ENCODE results near the gene POU2F1. TPM values are rescaled to one million over a fixed set of nuclear protein-coding genes. Genes with fewer than 3 reads are reported as not detected.
"Not testable (repeated sequence)": the region's sequence is repeated elsewhere in the genome, so short reads cannot be mapped to it uniquely, and the experiment has no call there.

POU2F1 gene
- total and polyA plus RNA-seq, 9 donors, result 3.9 to 24.6 (median 17.0) TPM

GRCh38 chr1:167219646-167220536, 795 bp upstream of the POU2F1 start:
- peaks cover 1% of the 10 kb centered on the region for H3K4me1 ChIP-seq (ENCODE audit: insufficient read depth)
- H3K27ac ChIP-seq, result peak overlapping the region; percentile 26 to 55
- peak; percentile 72 to 85 (median 83) for DNase-seq
- H3K4me3 ChIP-seq, result peak overlapping the region; percentile 90
- 0 to 1% (median 1%) methylated on average over 55 of the region's 55 CpGs for WGBS, 3 donors
- H3K27me3 ChIP-seq, result no peaks in the 10 kb centered on the region
- intact Hi-C loops (cut with DNase I), result loop anchor here in 1 of 4 donors (5.0 to 10.0 kb wide), 2 partner anchors 155 to 332 kb away; partner anchors contain the start of gene CREG1
- TF ChIP-seq POLR2A (IDR thresholded peaks at IDR 0.05), result peak; percentile 45
- no peak for TF ChIP-seq EP300 (IDR thresholded peaks at IDR 0.05)
- no peaks in the 10 kb centered on the region for H3K9me3 ChIP-seq
- H3K36me3 ChIP-seq, result no peaks in the 10 kb centered on the region

- Histone ChIP-seq H3K4me3 (peak overlapping the region; percentile 94), H3K4me1 (ENCODE audit: insufficient read depth) (peaks cover 1% of the 10 kb centered on the region), H3K27ac (peak overlapping the region; percentile 88 to 97), H3K36me3 (no peaks in the 10 kb centered on the region), H3K9me3 (no peaks in the 10 kb centered on the region), H3K27me3 (no peaks in the 10 kb centered on the region)
- intact Hi-C loops (cut with DNase I), result loop anchor here in 1 of 4 donors (5.0 kb wide), 1 partner anchor 331 kb away; the partner anchor contains the start of gene CREG1
- TF ChIP-seq POLR2A (IDR thresholded peaks at IDR 0.05) (no peak), EP300 (IDR thresholded peaks at IDR 0.05) (no peak), CTCF (IDR thresholded peaks at IDR 0.05) (no peak)
- DNase-seq, result peak in 4 of 5 donors; percentile 27 to 62 (median 42)
- WGBS, 3 donors, result 0 to 2% (median 1%) methylated on average over 15 to 76 of the region's 76 CpGs
Observed at GRCh38 chr1:167221126-167221737, 546 bp downstream of the POU2F1 start.

- Histone ChIP-seq H3K4me3 (peak overlapping the region; percentile 94), H3K9me3 (no peaks in the 10 kb centered on the region), H3K27me3 (no peaks in the 10 kb centered on the region), H3K36me3 (no peaks in the 10 kb centered on the region), H3K4me1 (ENCODE audit: insufficient read depth) (peaks cover 1% of the 10 kb centered on the region), H3K27ac (peak overlapping the region; percentile 88 to 97)
- intact Hi-C loops (cut with DNase I), result loop anchor here in 1 of 4 donors (5.0 kb wide), 1 partner anchor 330 kb away; the partner anchor contains the start of gene CREG1
- TF ChIP-seq CTCF (IDR thresholded peaks at IDR 0.05), result no peak
- peak; percentile 53 for TF ChIP-seq POLR2A (IDR thresholded peaks at IDR 0.05)
- no peak for TF ChIP-seq EP300 (IDR thresholded peaks at IDR 0.05)
- peak; percentile 42 to 68 (median 60) for DNase-seq
- WGBS, 3 donors, result 1% methylated on average over 28 to 54 of the region's 54 CpGs
Observed at GRCh38 chr1:167221738-167222610, 1.3 kb downstream of the POU2F1 start.

- intact Hi-C loops (cut with DNase I), result loop anchor here in 1 of 4 donors (5.0 kb wide), 1 partner anchor 329 kb away; the partner anchor contains the start of gene CREG1
- 77 to 80% (median 80%) methylated on average over 10 of the region's 10 CpGs for WGBS, 3 donors
- peaks cover 1% of the 10 kb centered on the region for H3K4me1 ChIP-seq (ENCODE audit: insufficient read depth)
Observed at GRCh38 chr1:167223144-167224103, 2.7 kb downstream of the POU2F1 start.

GRCh38 chr1:167224734-167225235, 4.1 kb downstream of the POU2F1 start:
- 92 to 93% (median 93%) methylated on average over 15 of the region's 15 CpGs for WGBS, 3 donors
- intact Hi-C loops (cut with DNase I), result loop anchor here in 1 of 4 donors (5.0 kb wide), 1 partner anchor 328 kb away; the partner anchor contains the start of gene CREG1
- not testable (repeated sequence) for DNase-seq; H3K9me3 ChIP-seq; H3K36me3 ChIP-seq; H3K27ac ChIP-seq; H3K4me3 ChIP-seq; H3K27me3 ChIP-seq; H3K4me1 ChIP-seq (ENCODE audit: insufficient read depth)

More at GRCh38 chr1:167223144-167224103, 2.7 kb downstream of the POU2F1 start:
- DNase-seq, result no peak
- H3K9me3 ChIP-seq, result no peaks in the 10 kb centered on the region
- H3K36me3 ChIP-seq, result no peaks in the 10 kb centered on the region
- H3K27me3 ChIP-seq, result no peaks in the 10 kb centered on the region
- H3K27ac ChIP-seq, result peak overlapping the region in 1 of 2 donors; percentile 88
- H3K4me3 ChIP-seq, result no peak overlapping the region
- TF ChIP-seq POLR2A (IDR thresholded peaks at IDR 0.05), result no peak

All from ovary (tissue), 9 donors.